ENCODE results near the gene NPAS1. TPM values are rescaled to one million over a fixed set of nuclear protein-coding genes. Genes with fewer than 3 reads are reported as not detected.

The NPAS1 gene
- 0.05 and 0.17 TPM in 2 replicates for total RNA-seq

DNA sequence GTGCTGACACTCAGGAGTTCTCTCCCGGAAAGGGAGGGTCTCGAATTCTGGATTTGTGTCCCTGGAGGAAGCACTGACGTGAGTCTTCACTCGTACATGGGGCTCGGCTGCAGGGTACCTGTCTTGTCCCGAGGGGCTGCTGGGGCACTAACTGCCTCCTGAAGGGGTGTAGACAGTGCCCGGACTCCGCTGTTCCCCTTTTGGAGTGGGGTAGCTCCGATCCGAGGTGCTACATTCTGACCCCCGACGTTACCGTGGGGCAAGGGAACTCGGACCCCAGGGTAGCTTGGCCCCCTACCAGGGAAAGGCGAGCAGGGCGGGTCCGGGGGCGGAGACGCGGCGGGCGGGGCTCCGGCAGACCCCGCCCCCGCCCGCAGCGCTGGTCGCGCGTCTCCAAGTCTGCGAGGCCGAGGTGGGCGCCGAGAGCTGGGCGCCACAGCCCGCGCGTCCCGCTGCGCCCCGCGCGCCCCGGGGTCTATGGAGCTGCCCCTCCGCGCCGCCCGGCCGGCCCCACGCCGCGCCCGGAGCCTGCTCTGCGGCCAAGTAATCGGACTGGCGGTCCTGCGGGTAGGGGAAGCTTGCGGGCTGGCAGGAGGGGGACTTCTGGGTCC lies at the start of gene NPAS1:
Gene NPAS1, plus strand, starts transcription at position 407 of the 611 bp plus-strand sequence. CDS start 1,211 bp downstream, outside the sequence.
- DNase-seq = no peak

GRCh38 chr19:46970815-46971214 lies 48.8 kb upstream of the NPAS1 start:
- DNase-seq = no peak

GRCh38 chr19:46972311-46972710 lies 47.3 kb upstream of the NPAS1 start:
- no peak for DNase-seq

DNA sequence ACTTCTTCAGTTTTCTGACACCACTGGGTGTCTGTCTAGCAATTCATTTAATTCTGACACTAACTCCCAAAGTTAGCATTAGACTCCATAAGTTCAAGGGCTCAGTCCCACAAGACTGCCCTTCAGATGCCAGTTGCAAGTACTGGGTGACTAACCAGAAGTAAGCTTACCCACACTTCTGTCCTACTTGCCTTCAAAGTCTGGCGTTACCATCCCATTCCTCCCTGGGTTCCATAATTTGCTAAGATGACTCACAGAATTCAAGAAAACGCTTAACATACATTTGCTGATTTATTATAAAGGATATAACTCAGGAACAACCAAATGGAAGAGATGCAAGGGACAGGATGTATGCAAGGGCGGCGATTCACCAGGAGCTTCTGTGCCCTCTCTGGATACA lies 45.5 kb upstream of the NPAS1 start:
- no peak for DNase-seq

DNA sequence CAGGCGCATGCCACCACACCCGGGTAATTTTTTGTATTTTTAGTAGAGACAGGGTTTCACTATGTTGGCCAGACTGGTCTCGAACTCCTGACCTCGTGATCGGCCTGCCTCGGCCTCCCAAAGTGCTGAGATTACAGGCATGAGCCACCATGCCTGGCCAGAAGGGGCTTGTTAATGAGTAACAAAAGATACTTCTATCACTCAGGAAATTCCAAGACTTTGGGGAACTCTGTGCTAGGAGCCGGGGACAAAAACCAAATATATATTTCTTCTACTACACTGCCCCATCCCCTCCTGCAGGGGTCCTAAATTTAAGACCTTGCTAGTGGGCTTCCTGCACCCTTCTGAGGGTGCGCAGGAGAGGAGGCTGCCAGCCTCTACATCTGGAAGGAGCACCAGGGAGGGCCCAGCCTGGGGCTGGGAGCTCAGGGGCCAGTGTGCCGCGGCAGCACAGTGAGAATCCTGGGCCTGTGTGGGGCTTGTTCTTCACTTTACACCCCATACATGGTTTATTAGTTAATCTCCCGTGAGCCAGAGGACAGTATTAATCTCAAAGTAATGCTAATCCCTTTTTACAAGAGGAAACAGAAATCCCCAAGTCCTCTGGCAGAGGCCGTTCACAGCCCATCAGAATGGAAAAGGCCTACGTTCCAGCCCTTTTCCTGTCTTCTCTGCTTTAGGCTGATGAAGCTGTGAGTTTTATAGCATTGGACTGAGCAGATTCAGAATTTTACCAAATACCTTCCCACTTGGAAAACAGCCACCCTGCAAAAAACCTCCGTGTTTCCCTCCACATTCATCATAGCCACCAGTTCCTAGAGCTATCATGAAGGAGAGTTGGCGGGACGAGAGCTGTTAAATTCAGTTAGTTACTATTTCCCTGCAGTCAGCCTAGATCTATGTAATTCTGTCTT lies 44.4 kb upstream of the NPAS1 start:
- DNase-seq = peak; percentile 37

GRCh38 chr19:46975925-46976782 lies 43.5 kb upstream of the NPAS1 start:
- DNase-seq = peak; percentile 97

GRCh38 chr19:46976845-46977320 lies 42.8 kb upstream of the NPAS1 start:
- peak; percentile 39 for DNase-seq

DNA sequence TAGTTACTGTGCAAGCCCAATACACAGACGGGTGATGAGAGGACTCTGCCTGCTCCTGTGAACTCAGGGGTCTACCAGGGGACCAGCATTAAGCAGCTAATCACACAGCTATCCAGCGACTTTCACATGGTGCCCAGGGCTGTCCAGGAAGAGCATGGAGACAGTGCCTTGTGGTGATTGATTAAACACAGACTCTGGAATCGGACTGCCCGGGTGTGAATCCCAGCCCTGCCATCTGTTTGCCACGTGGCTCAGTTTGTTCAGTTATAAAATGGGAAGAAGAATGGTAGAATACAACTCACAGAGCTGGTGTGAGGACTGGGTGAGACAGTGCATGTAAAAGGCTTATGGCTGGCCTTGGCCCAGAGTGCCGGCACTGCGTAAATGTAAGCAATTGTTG lies 42.1 kb upstream of the NPAS1 start:
- no peak for DNase-seq

- no peak for DNase-seq
These were observed 41.3 kb upstream of the NPAS1 start for GRCh38 chr19:46978171-46978869.

DNA sequence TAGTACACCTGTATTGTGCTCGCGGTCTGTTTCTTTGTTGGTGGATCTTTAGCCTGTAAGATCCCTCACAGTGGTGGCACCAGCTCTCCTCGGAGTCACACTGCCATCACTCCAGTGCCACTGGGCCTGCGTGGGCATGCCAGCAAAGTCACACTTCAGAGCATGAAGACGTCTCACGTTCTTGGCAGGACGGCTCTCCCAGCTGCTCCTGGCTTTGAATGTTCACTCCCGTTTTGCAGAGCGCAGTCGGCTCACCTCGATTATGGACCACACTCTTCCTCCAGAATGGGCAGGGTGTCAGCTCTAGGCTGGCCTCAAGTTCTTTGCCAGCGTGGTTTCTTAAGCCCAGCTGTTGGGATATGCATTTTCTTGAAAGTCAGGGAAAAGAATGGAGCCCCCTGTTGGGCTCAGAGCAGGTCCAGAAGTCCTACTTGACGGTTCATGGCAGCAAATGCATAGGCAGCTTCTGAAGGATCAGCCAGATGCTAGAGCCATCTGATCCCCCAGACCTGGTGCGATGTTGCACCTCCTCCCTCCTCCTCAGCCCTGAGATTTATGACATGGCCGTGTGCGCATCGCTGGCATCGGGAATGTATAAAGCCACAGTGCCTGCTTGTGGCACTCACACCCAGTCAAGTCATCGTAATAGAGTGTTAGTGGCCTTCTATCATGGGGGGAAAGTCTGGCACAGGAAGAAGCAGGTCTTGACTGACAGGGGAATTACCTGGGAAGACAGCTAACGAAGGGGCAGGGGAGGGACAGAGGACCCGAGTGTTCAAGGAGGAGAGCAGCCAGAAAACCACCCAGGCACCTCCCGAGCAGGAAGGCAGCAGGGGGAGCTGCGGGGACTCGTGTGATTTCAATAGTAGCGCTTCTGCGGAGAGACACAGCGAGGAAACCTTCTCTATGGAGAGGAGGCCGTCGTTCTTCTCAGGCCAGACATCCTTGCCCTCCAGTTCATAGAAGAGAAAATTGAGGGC lies 40.2 kb upstream of the NPAS1 start:
- DNase-seq = no peak

DNA sequence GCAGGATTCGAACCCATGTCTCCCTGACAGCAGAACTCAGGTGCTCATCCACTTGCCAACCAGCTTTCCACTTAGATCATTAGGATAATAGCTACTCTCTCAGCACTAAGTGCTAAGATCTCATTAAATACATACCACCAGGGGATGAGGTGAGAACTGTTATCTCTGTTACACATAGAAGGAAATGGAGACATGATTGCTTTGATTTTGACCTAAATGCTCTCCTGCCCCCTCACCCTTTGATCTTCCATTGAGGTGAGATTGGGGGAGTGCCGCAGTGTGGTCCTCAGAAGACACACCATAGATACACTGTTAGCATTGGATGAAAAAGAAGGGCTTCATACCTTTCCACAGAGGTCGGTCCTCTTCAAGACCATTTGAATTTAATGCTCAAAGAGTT lies 38.9 kb upstream of the NPAS1 start:
- DNase-seq = no peak

DNA sequence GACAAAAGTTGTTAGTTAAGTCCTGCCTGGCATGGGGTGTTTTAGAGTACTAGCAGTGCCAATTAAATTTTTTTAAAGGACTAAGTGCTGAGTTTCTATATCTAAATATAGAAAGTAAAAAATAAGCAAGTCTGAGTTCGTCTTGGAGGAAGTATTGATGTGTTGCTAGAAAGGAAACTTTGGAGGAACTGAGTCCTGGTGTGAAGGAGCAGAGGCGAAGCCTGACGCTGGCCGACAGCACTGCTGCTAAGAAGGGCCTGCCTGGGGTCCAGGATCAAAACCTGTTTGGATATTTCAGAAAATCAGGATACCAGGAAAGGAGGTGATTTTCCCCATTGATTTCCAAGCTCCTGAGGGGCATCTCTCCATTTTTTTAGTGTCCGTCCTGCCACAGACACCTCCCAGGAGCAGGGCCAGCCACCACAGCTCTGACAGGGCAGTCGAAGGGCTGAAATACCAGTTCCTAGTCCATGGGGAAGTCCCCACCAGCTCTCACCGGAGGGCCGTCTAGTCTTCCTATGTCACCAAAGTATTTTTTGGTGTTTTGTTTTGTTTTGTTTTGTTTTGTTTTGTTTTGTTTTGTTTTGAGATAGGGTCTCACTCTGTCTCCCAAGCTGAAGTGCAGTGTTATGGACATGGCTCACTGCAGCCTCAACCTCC lies 38.2 kb upstream of the NPAS1 start:
- no peak for DNase-seq

DNA sequence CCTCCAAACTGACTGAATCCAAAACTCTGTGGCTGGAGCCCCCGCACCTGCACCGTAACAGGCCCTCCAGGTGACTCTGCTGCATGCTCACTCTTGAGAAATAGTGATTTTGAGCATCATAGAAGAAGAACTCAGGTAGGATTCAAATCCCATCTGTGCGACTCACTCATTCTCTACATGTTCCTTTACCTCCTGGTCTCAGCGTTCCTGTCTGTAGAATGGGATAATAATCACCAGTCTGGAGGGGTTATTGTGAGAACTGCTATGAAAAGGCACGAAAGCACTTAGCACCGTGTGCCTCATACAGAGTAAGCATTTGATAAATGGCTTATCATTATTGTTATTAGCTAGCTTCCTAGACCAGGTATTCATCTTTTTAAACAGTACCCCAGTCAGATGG lies 36.5 kb upstream of the NPAS1 start:
- DNase-seq = no peak

DNA sequence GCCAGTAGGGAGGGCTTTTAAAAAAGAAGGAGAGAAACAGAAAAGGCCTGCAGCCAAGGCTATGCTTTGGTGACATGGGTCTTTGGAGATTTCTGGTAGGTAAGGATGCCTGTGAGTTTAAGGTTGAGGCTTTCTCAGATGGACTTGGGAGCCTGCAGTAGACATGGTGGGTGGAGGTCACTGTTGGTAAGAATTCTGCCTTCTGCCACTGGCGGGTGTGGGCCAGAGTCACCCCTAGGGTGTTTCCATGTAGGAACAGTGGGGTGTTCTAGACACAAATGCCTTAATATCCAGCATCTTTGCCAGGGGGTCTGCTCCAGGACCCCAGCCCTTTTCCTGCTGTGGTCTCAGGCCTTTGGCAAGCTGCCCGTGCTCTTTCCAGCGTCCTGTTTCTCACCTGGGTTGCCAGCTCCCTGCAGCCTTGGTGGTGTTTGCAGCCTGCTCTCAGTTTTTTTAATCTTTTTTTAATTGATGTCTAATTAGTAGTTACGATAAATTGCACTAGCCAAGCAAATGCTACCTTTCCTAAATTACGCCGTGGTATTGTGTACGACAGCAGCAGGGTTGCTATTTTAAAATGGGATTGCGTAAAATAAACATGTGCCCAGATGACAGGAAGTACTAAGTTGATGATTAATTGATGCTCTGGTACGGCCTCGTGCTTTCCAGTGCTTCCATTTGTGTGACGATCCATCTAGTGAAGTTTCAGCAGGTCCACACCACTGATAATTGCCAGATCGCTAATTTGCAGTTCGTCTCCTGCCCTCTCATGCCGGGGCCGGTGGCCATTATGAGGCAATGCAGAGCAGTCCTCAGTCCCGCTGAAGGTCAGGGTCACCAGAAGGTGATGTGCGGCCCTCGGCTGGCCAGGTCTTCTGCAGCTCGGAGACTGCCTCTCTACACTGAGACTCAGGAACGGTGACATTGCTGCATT lies 35.3 kb upstream of the NPAS1 start:
- peak; percentile 74 for DNase-seq

GRCh38 chr19:46985542-46986415 lies 33.9 kb upstream of the NPAS1 start:
- no peak for DNase-seq

- DNase-seq = no peak
These were observed 30.9 kb upstream of the NPAS1 start for GRCh38 chr19:46988614-46989230.

DNA sequence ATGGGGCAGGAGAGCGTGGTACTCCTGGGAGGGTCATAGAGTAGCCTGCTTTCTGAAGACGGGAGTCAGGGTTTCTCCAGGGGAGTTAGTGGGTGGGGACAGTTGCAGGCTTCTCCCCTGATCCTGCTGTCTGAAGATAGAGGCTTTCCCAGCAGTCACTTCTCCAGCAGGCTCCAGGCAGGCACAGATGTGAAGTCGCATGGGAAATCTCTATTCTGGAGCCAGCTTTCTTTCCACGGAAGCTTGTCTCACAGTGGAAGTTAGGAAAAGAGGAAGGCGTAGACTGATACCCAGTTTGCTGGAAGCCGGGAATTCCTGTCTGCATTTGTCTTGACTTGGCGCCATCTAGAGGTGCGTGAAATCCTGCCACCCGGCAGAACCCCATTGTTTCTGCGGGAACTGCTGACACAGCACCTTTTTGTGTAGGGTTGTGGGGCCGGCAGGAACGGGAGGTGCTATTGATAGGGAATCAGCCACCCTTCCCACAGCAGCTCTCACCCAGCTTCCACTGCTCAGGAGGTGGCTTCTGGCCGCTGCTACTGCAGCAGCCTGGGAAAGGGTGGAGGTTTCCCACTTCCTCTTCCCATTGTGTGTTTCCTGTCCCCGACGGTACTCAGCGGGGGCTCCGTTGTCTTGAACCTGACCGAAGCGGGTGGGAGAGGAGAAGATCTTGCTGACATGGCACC lies 28.5 kb upstream of the NPAS1 start:
- DNase-seq = peak; percentile 89
